Retinal pigment epithelial cell (primary cell): Measurements from ENCODE around the gene GMPPB.

Source experiments
- DNase-seq: peaks from one replicate; pipeline ENCODE4 v3.0.0-alpha.2; 2010; ENCODE audit warnings: low read depth
- H3K4me3 ChIP-seq: 2 replicates; pipeline ENCODE4 v1.5.1; 2011; ENCODE audit warnings: mild to moderate bottlenecking, low read length, control low read depth, moderate library complexity
- CTCF ChIP-seq: conservative IDR thresholded peaks from 2 replicates; pipeline ENCODE4 v1.5.1; 2011; ENCODE audit warnings: low read depth, low read length, control low read depth, inconsistent platforms

GMPPB gene

GRCh38 chr3:49713336-49714105, 10.2 kb downstream of the GMPPB start:
- DNase-seq = no peak
- no peak for TF ChIP-seq CTCF

GRCh38 chr3:49712631-49713317, 11.0 kb downstream of the GMPPB start:
- no peak overlapping the region for H3K4me3 ChIP-seq
- TF ChIP-seq CTCF = no peak
- no peak for DNase-seq

More at GRCh38 chr3:49713336-49714105, 10.2 kb downstream of the GMPPB start:
- H3K4me3 ChIP-seq = no peak overlapping the region

- TF ChIP-seq CTCF = no peak
- no peak overlapping the region for H3K4me3 ChIP-seq
- DNase-seq = no peak
These were observed 11.6 kb downstream of the GMPPB start for GRCh38 chr3:49712166-49712565.

- no peak overlapping the region for H3K4me3 ChIP-seq
- no peak for DNase-seq
- TF ChIP-seq CTCF = no peak
These were observed 12.3 kb downstream of the GMPPB start for GRCh38 chr3:49711489-49711888.

GRCh38 chr3:49709852-49710251, 13.9 kb downstream of the GMPPB start:
- no peak for TF ChIP-seq CTCF
- no peak for DNase-seq
- no peak overlapping the region for H3K4me3 ChIP-seq

GRCh38 chr3:49707113-49707480, 16.7 kb downstream of the GMPPB start:
- no peak for DNase-seq
- no peak overlapping the region for H3K4me3 ChIP-seq
- TF ChIP-seq CTCF = no peak
